ENCODE measurements around the gene NCOA1. TPM values are rescaled to one million over a fixed set of nuclear protein-coding genes. Genes with fewer than 3 reads are reported as not detected.

NCOA1 gene
- polyA plus RNA-seq, 1 donor (not counting 4 experiments of a cell fraction or from before 2014, with no cell fraction given), result 5.0 TPM

- peaks cover 4% of the 10 kb centered on the region for H3K4me1 ChIP-seq (ENCODE audit: control insufficient read depth, extremely low read depth, insufficient read depth, low read length)
- dilution Hi-C loops (cut with MboI; ENCODE audit: extremely low pct_ligation_motif_present, low sequenced_read_pairs), result no loop called here
- no peak overlapping the region for H3K9ac ChIP-seq (ENCODE audit: control insufficient read depth, extremely low read depth, insufficient read depth, low read length)
- TF ChIP-seq EZH2 (IDR thresholded peaks at IDR 0.05; ENCODE audit: low read length), result no peak
- no peak for TF ChIP-seq CTCF (optimal IDR thresholded peaks at IDR 0.05 in 1 of 3, IDR thresholded peaks at IDR 0.05 in 1 of 3, conservative IDR thresholded peaks at IDR 0.05 in 1 of 3; ENCODE audit: extremely low read depth in 1 of 3, insufficient read depth in 2 of 3, low read length in 3 of 3)
- no peak overlapping the region for H3K4me2 ChIP-seq (ENCODE audit: control insufficient read depth, extremely low read depth, insufficient read depth, low read depth, low read length)
- no peak overlapping the region for H3K4me3 ChIP-seq (ENCODE audit: control insufficient read depth in 2 of 3, extremely low read depth in 1 of 3, insufficient read depth in 2 of 3, low read depth in 1 of 3, low read length in 3 of 3)
- H3K27ac ChIP-seq (ENCODE audit: control insufficient read depth, insufficient read depth, low read length), result no peak overlapping the region
- H3K27me3 ChIP-seq (ENCODE audit: control insufficient read depth, extremely low read depth, insufficient read depth, low read length), result no peaks in the 10 kb centered on the region
- H3K79me2 ChIP-seq (ENCODE audit: control insufficient read depth, insufficient read depth, low read length), result no peaks in the 10 kb centered on the region
- H3K9me3 ChIP-seq (ENCODE audit: control insufficient read depth, low read depth, low read length), result no peaks in the 10 kb centered on the region
- DNase-seq (ENCODE audit: low read depth, low spot score) (no peak), FAIRE-seq (no peak)
- no peaks in the 10 kb centered on the region for H3K9me1 ChIP-seq (ENCODE audit: control insufficient read depth, extremely low read depth, insufficient read depth, low read length)
- no peaks in the 10 kb centered on the region for H3K36me3 ChIP-seq (ENCODE audit: control insufficient read depth in 2 of 2, extremely low read depth in 1 of 2, insufficient read depth in 2 of 2, low read length in 2 of 2)
- H4K20me1 ChIP-seq (ENCODE audit: control insufficient read depth, extremely low read depth, insufficient read depth, low read length), result no peaks in the 10 kb centered on the region
- no peak overlapping the region for H2AFZ ChIP-seq (ENCODE audit: control insufficient read depth, low read length)
Measured at GRCh38 chr2:24520175-24520574, 29.1 kb downstream of the NCOA1 start.

DNA sequence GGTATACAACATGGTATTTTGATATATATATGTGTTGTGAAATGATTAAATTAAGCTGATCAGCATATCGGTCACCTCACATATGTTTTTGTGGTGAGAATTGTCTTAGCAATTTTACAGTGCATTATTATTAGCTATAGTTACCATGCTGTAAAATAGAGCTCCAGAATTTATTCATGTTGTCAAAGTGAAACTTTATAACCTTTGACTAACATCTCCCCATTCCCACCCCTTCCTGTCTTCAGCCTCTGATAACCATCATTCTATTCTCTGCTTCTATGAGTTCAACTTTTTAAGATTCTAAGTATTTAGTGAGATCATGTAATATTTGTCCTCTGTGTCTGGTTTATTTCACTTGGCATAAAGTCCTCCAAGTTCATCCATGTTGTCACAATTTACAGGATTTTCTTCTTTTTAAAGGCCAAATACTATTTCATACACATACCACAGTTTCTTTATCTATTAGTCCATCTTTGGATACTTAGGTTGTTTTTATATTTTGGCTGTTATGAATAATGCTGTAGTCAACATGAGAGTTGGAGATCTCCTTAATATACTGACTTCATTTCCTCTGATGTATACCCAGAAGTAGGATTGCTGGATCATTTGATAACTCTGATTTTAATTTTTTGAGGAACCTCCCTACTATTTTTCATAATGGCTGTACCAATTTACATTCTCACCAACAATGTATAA lies 30.3 kb downstream of the NCOA1 start:
- Histone ChIP-seq H3K4me2 (ENCODE audit: control insufficient read depth, extremely low read depth, insufficient read depth, low read depth, low read length) (no peak overlapping the region), H3K4me3 (ENCODE audit: control insufficient read depth in 2 of 3, extremely low read depth in 1 of 3, insufficient read depth in 2 of 3, low read depth in 1 of 3, low read length in 3 of 3) (no peak overlapping the region), H3K9me1 (ENCODE audit: control insufficient read depth, extremely low read depth, insufficient read depth, low read length) (no peaks in the 10 kb centered on the region), H3K9ac (ENCODE audit: control insufficient read depth, extremely low read depth, insufficient read depth, low read length) (no peak overlapping the region), H3K4me1 (ENCODE audit: control insufficient read depth, extremely low read depth, insufficient read depth, low read length) (no peaks in the 10 kb centered on the region), H4K20me1 (ENCODE audit: control insufficient read depth, extremely low read depth, insufficient read depth, low read length) (no peaks in the 10 kb centered on the region), H3K27me3 (ENCODE audit: control insufficient read depth, extremely low read depth, insufficient read depth, low read length) (no peaks in the 10 kb centered on the region), H3K36me3 (ENCODE audit: control insufficient read depth in 2 of 2, extremely low read depth in 1 of 2, insufficient read depth in 2 of 2, low read length in 2 of 2) (no peaks in the 10 kb centered on the region), H3K79me2 (ENCODE audit: control insufficient read depth, insufficient read depth, low read length) (no peaks in the 10 kb centered on the region), H3K9me3 (ENCODE audit: control insufficient read depth, low read depth, low read length) (no peaks in the 10 kb centered on the region), H2AFZ (ENCODE audit: control insufficient read depth, low read length) (no peak overlapping the region), H3K27ac (ENCODE audit: control insufficient read depth, insufficient read depth, low read length) (no peak overlapping the region)
- dilution Hi-C loops (cut with MboI; ENCODE audit: extremely low pct_ligation_motif_present, low sequenced_read_pairs), result no loop called here
- FAIRE-seq, result no peak
- TF ChIP-seq EZH2 (IDR thresholded peaks at IDR 0.05; ENCODE audit: low read length), result no peak
- TF ChIP-seq CTCF (optimal IDR thresholded peaks at IDR 0.05 in 1 of 3, IDR thresholded peaks at IDR 0.05 in 1 of 3, conservative IDR thresholded peaks at IDR 0.05 in 1 of 3; ENCODE audit: extremely low read depth in 1 of 3, insufficient read depth in 2 of 3, low read length in 3 of 3), result no peak
- no peak for DNase-seq (ENCODE audit: low read depth, low spot score)

Data from keratinocyte (primary cell).